T-cell (primary cell): ENCODE data around the gene PPM1M. TPM values are rescaled to one million over a fixed set of nuclear protein-coding genes. Genes with fewer than 3 reads are reported as not detected.

Source experiments
- ATAC-seq, 4 experiments: fragments of 200-7000 bp in 3 of 4; fragments of 150-1000 bp in 1 of 4; cut with Tn5 transposase; replicated peaks in 1 of 4; 1 replicate in 3 of 4; 2 replicates in 1 of 4; pipeline ENCODE4 v1.10.0; 2021; ENCODE audit warnings: moderate library complexity in 3 of 4, mild to moderate bottlenecking in 2 of 4, moderate number of reproducible peaks in 1 of 4
- CTCF ChIA-PET, 2 donors: fragments of 300-600 bp; sonication (Branson Sonifier 250); formaldehyde crosslinking; loops; one replicate each; lab custom pipeline; 2022; ENCODE audit warnings: antibody characterized with exemption in 2 of 2; lab: Charles Lee
- POLR2A ChIA-PET, 2 donors: fragments of 300-600 bp; sonication (Branson Sonifier 250); formaldehyde crosslinking; loops; one replicate each; lab custom pipeline; 2022; ENCODE audit warnings: antibody characterized with exemption in 2 of 2; lab: Charles Lee
- DNase-seq, 35 experiments: peaks; one replicate each; pipeline versions ENCODE4 v3.0.0 to v3.0.0-alpha.2; 2013 to 2023
- H3K27ac ChIP-seq: one replicate; pipeline ENCODE4 v1.5.1; 2013; ENCODE audit warnings: low read length
- H3K27me3 ChIP-seq, 2 experiments: replicated peaks in 1 of 2; 1 replicate in 1 of 2; 2 replicates in 1 of 2; pipeline versions ENCODE4 v1.6.1 to v1.7.0; 2013; ENCODE audit warnings: low read length in 1 of 2, mixed read lengths in 1 of 2; ENCODE audit not compliant: control insufficient read depth in 2 of 2, insufficient read depth in 2 of 2; ENCODE audit errors: extremely low read depth in 1 of 2
- H3K36me3 ChIP-seq, 2 donors: 1 replicate in 1 of 2; 2 replicates in 1 of 2; pipeline versions ENCODE4 v1.6.1 to v1.7.0; 2013; ENCODE audit warnings: low read length in 1 of 2; ENCODE audit not compliant: control insufficient read depth in 2 of 2, insufficient read depth in 1 of 2; ENCODE audit errors: extremely low read depth in 1 of 2
- H3K4me1 ChIP-seq, 2 experiments: 1 replicate in 1 of 2; 2 replicates in 1 of 2; pipeline versions ENCODE4 v1.6.1 to v1.7.0; 2013; ENCODE audit warnings: low read length in 2 of 2, mixed read lengths in 1 of 2; ENCODE audit not compliant: insufficient read depth in 2 of 2, control insufficient read depth in 1 of 2; ENCODE audit errors: extremely low read depth in 1 of 2
- H3K4me3 ChIP-seq, 2 donors: 1 replicate in 1 of 2; 2 replicates in 1 of 2; pipeline versions ENCODE4 v1.5.1 to v1.7.0; 2013; ENCODE audit warnings: mild to moderate bottlenecking in 2 of 2, low read length in 1 of 2, moderate library complexity in 1 of 2; ENCODE audit not compliant: control insufficient read depth in 1 of 2; ENCODE audit errors: extremely low read depth in 1 of 2
- H3K9me3 ChIP-seq: 2 replicates; pipeline ENCODE4 v1.7.0; 2013
- H3K27ac Mint-ChIP-seq, 2 donors: one replicate each; pipeline ENCODE4 v1.8.0; 2020 to 2021; ENCODE audit warnings: mild to moderate bottlenecking in 2 of 2, mixed read lengths in 2 of 2
- H3K27me3 Mint-ChIP-seq, 2 donors: one replicate each; pipeline ENCODE4 v1.8.0; 2021 to 2022; ENCODE audit warnings: mixed read lengths in 2 of 2
- H3K36me3 Mint-ChIP-seq: one replicate; pipeline ENCODE4 v1.8.0; 2021; ENCODE audit warnings: mixed read lengths
- H3K4me1 Mint-ChIP-seq, 3 donors: one replicate each; pipeline ENCODE4 v1.8.0; 2020 to 2022; ENCODE audit warnings: mixed read lengths in 3 of 3, mild to moderate bottlenecking in 1 of 3
- H3K4me3 Mint-ChIP-seq, 3 donors: one replicate each; pipeline ENCODE4 v1.8.0; 2020 to 2022; ENCODE audit warnings: mild to moderate bottlenecking in 3 of 3, mixed read lengths in 3 of 3, moderate library complexity in 3 of 3
- H3K9me3 Mint-ChIP-seq, 3 donors: one replicate each; pipeline ENCODE4 v1.8.0; 2020 to 2022; ENCODE audit warnings: mixed read lengths in 3 of 3
- WGBS: methylation state at CpG from one replicate; pipeline ENCODE4 v1.1.5; 2013; ENCODE audit warnings: missing lambda C conversion rate; ENCODE audit not compliant: insufficient coverage; 5-methylcytosine and 5-hydroxymethylcytosine counted together
- total RNA-seq, 35 experiments: library from RNA in 6 of 35; stranded (reverse) in 6 of 35; fragments of 120-200 nt in 1 of 35; gene quantifications; one replicate each; pipeline versions ENCODE4 v1.2.1 to v1.2.4 and lab custom pipeline; 2013 to 2026

Gene PPM1M
- total RNA-seq, 5 donors from 2014 or later (not counting 1 experiment from before 2014, with no cell fraction given): 63.4 to 78.1 (median 73.4) TPM

DNA sequence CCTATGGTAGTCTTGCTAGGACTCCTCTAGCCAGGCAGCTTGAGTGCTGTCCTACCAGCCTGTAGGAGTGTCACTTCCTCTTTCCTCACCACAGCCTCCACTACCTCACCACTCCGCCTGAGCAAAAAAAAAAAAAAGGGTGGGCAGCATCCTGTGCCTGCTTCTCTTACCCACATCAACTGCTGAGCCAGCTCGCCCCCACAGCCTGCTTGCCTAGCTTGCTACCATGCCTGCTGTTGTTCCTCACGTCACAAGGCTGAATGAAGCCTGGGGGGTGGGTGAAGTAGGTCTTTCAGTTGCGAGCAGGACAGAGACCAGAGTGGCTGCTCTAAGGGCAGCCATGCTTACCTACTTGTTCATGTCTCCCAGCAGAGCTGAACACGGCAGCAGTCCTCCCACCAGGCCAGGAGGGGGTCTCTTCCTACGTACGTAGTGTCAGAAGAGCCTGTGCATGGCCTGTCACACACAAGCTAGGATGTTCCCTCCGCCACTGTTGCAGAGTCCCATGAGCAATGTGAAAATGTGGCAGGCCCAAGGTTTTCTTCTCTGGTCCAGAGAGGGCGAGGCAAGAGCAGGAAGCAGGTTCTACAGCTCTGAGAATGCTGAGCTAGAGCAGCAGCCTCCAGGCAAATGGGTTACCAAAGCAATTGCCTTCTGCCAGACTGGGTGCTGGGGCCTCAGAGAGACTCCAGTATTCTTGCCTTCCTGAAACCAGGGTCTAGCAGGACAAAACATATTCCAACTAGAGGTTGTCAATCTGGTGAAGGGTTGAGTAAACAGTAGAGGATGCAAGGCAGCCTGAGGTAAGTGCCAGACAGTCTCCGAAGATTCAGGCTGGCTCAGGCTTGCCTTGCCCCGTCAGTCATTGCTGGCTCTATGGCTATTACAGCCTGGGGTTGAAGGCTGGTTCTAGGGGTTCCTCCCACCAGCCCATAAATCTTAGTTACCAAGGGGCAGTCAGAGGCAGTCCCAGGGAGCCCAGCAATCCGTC, 8.1 kb downstream of the PPM1M start:
- no peaks in the 10 kb centered on the region for H3K9me3 ChIP-seq
- H3K27ac Mint-ChIP-seq: peak overlapping the region; percentile 97 to 99
- peaks cover 44% of the 10 kb centered on the region for H3K36me3 Mint-ChIP-seq
- H3K4me1 ChIP-seq: peaks cover 50 to 92% of the 10 kb centered on the region in 2 experiments
- peak overlapping the region; percentile 29 to 30 for H3K4me3 ChIP-seq
- CTCF ChIA-PET: interaction anchor here (0.6 to 3.2 kb wide), 13 partner anchors 9 to 1901 kb away, joined by 3 to 17 read pairs (median 6); partner anchors contain the start of genes TWF2 (in 1 of the 2) and WDR82 (in 1 of the 2)
- POLR2A ChIA-PET: interaction anchor here (0.5 to 2.8 kb wide), 14 partner anchors 10 to 398 kb away, joined by 3 to 20 read pairs (median 4); partner anchors contain the start of genes TWF2 (in 1 of the 2) and WDR82 (in 1 of the 2)
- 5% methylated on average over 10 of the region's 12 CpGs for WGBS
- H3K9me3 Mint-ChIP-seq: no peaks in the 10 kb centered on the region
- peak; percentile 65 to 96 (median 89) for DNase-seq
- peaks cover 15 to 68% of the 10 kb centered on the region in 2 donors for H3K36me3 ChIP-seq
- no peaks in the 10 kb centered on the region for H3K27me3 Mint-ChIP-seq
- peak; percentile 89 to 90 (median 90) for ATAC-seq
- peak overlapping the region; percentile 91 for H3K27ac ChIP-seq
- H3K27me3 ChIP-seq: no peaks in the 10 kb centered on the region
- H3K4me3 Mint-ChIP-seq: peak overlapping the region; percentile 66 to 75 (median 74)
- H3K4me1 Mint-ChIP-seq: peaks cover 88 to 95% (median 92%) of the 10 kb centered on the region in 3 donors

DNA sequence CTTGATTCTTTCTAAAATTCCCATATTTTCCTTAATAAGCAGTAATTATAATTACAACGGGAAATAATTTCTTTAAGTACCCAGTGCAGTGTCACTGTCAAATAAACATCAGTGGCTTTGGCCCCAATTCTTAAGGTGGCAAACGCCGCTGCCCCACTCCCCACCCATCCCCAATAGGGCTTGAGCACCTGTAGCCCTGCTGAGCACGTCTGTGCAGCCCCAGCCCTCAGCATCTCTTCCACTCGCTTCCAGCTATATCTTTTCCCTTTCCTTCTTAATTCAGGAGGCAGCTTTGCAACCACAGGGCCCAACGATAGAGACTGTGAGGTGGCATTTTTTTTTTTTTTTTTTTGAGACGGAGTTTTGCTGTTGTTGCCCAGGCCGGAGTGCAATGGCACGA, 9.0 kb downstream of the PPM1M start:
- ATAC-seq (no peak), DNase-seq (peak in 1 of 35 experiments; percentile 10)
- Mint-ChIP-seq H3K27me3 (no peaks in the 10 kb centered on the region), H3K27ac (peak overlapping the region; percentile 97 to 99), H3K4me3 (peak overlapping the region in 2 of 3 donors; percentile 37 to 74), H3K4me1 (peaks cover 88 to 95% (median 89%) of the 10 kb centered on the region in 3 donors), H3K36me3 (peaks cover 50% of the 10 kb centered on the region), H3K9me3 (no peaks in the 10 kb centered on the region)
- H3K27ac ChIP-seq: peak overlapping the region; percentile 91
- no peak overlapping the region for H3K4me3 ChIP-seq
- no peaks in the 10 kb centered on the region for H3K27me3 ChIP-seq
- POLR2A ChIA-PET: interaction anchor here (0.6 to 0.7 kb wide), 2 partner anchors 16 to 23 kb away, joined by 4 to 7 read pairs; partner anchors contain the start of gene TWF2 (in 1 of the 2)
- peaks cover 56 to 83% of the 10 kb centered on the region in 2 experiments for H3K4me1 ChIP-seq
- 77% methylated on average over 3 of the region's 9 CpGs for WGBS
- no peaks in the 10 kb centered on the region for H3K9me3 ChIP-seq
- CTCF ChIA-PET: interaction anchor here in 1 of 2 donors (2.0 to 3.2 kb wide), 2 partner anchors 14 to 22 kb away, joined by 15 to 17 read pairs; no protein-coding TSS in a partner anchor
- H3K36me3 ChIP-seq: peaks cover 6 to 68% of the 10 kb centered on the region in 2 donors

DNA sequence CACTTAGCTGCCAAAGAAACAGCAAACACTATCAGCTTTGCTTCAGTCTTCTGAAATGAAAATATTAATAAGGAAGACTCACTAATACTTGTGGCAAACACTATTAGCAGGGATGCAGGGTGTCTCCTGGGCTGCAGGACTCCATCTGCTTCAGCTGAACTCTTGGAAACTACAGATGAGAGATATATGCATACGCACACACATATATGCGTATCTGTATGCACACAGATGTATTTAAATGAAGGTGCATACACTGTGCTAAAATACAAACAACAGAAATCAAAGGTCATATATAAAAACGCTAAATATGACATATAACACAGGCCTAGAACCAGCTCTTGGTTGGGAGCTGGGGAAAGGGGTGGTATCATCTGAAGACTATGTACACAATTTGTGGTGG, 10.6 kb downstream of the PPM1M start:
- DNase-seq (no peak), ATAC-seq (no peak)
- POLR2A ChIA-PET: interaction anchor here (0.6 kb wide), 2 partner anchors 15 kb away, joined by 4 to 7 read pairs; no protein-coding TSS in a partner anchor
- peaks cover 59% of the 10 kb centered on the region for H3K36me3 Mint-ChIP-seq
- no peaks in the 10 kb centered on the region for H3K9me3 Mint-ChIP-seq
- no peak overlapping the region for H3K4me3 ChIP-seq
- H3K9me3 ChIP-seq: no peaks in the 10 kb centered on the region
- WGBS: no CpG with 5 or more reads among the region's 3 CpGs
- peaks cover 5 to 70% of the 10 kb centered on the region in 2 donors for H3K36me3 ChIP-seq
- peaks cover 51 to 81% of the 10 kb centered on the region in 2 experiments for H3K4me1 ChIP-seq
- H3K27me3 Mint-ChIP-seq: no peaks in the 10 kb centered on the region
- CTCF ChIA-PET: interaction anchor here in 1 of 2 donors (0.7 kb wide), 1 partner anchor 11 kb away, joined by 3 read pairs; no protein-coding TSS in a partner anchor
- H3K27ac ChIP-seq: peak overlapping the region; percentile 36
- peak overlapping the region; percentile 97 to 99 for H3K27ac Mint-ChIP-seq
- H3K27me3 ChIP-seq: no peaks in the 10 kb centered on the region
- peaks cover 89 to 93% (median 91%) of the 10 kb centered on the region in 3 donors for H3K4me1 Mint-ChIP-seq
- peak overlapping the region in 1 of 3 donors; percentile 74 for H3K4me3 Mint-ChIP-seq

DNA sequence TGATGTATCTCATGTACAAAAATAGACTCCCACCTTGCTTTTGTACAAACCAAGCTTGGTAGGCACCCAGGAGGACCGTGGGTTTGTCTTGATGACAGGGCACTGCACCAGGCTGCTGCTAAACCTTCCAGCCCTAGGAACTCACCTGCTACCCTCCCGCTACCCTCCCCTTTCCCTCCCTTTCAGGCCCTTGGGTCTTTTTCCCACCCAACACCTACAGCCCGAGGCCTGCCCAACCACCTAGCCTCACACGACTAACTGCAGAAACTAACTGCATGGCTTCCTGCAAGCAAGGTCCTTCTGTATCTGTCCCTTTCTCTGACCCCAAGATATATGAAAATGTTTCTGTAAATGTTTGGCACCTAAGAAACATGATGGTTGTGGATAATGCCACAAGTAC, 11.1 kb downstream of the PPM1M start:
- WGBS: 50% methylated on average over 2 of the region's 4 CpGs
- Mint-ChIP-seq H3K4me1 (peaks cover 93 to 95% (median 95%) of the 10 kb centered on the region in 3 donors), H3K36me3 (peaks cover 62% of the 10 kb centered on the region), H3K27ac (peak overlapping the region; percentile 97 to 99), H3K9me3 (no peaks in the 10 kb centered on the region), H3K4me3 (peak overlapping the region in 1 of 3 donors; percentile 74), H3K27me3 (no peaks in the 10 kb centered on the region)
- H3K4me1 ChIP-seq: peaks cover 54 to 79% of the 10 kb centered on the region in 2 experiments
- ATAC-seq (no peak), DNase-seq (peak in 1 of 35 experiments; percentile 6)
- H3K27ac ChIP-seq: peak overlapping the region; percentile 36
- H3K27me3 ChIP-seq: no peaks in the 10 kb centered on the region
- ChIA-PET POLR2A (interaction anchor here (0.6 kb wide), 2 partner anchors 15 kb away, joined by 4 to 7 read pairs; no protein-coding TSS in a partner anchor), CTCF (interaction anchor here in 1 of 2 donors (0.6 kb wide), 1 partner anchor 315 kb away, joined by 5 read pairs; no protein-coding TSS in a partner anchor)
- H3K36me3 ChIP-seq: peaks cover 3 to 69% of the 10 kb centered on the region in 2 donors
- H3K4me3 ChIP-seq: no peak overlapping the region
- no peaks in the 10 kb centered on the region for H3K9me3 ChIP-seq

DNA sequence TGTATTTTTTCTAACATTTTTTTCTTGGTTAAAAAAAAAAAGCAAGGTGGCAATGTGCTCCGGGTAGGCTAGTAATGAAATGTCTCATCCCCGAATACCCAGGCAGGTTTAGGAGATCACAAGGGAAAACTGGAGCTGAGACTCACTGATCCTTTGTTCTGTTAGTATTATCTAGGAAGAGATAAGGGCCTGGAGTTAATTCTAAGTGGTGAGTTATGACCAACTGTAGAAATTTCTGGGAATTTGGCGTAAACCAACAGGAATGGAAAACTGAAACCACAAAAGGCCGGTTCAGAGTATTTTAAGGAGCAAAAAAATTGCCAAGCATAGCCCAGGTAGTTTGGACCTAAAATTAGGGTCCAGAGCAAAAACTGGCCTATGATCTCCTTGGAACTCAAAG, 12.4 kb downstream of the PPM1M start:
- Histone ChIP-seq H3K4me1 (peaks cover 61 to 74% of the 10 kb centered on the region in 2 experiments), H3K27me3 (no peaks in the 10 kb centered on the region), H3K36me3 (peaks cover 0 to 76% of the 10 kb centered on the region in 2 donors), H3K4me3 (no peak overlapping the region), H3K9me3 (no peaks in the 10 kb centered on the region), H3K27ac (peak overlapping the region; percentile 36)
- ChIA-PET CTCF (interaction anchor here in 1 of 2 donors (1.7 kb wide), 1 partner anchor 19 kb away, joined by 5 read pairs; no protein-coding TSS in a partner anchor), POLR2A (interaction anchor here in 1 of 2 donors (1.1 kb wide), 1 partner anchor 31 kb away, joined by 3 read pairs; no protein-coding TSS in a partner anchor)
- Mint-ChIP-seq H3K9me3 (no peaks in the 10 kb centered on the region), H3K27me3 (no peaks in the 10 kb centered on the region), H3K4me3 (peak overlapping the region in 1 of 3 donors; percentile 74), H3K36me3 (peaks cover 69% of the 10 kb centered on the region), H3K4me1 (peaks cover 93 to 95% (median 94%) of the 10 kb centered on the region in 3 donors), H3K27ac (peak overlapping the region; percentile 97 to 99)
- no peak for DNase-seq
- no peak for ATAC-seq
- WGBS: 58% methylated on average over 2 of the region's 4 CpGs
